HG03196 (cell line): ENCODE data around the gene PPP1R14D.

Experiments
- ATAC-seq: cut with Tn5 transposase; IDR thresholded peaks from one replicate; pipeline ENCODE4 v1.9.1; 2021; ENCODE audit not compliant: unreplicated experiment

PPP1R14D gene

DNA sequence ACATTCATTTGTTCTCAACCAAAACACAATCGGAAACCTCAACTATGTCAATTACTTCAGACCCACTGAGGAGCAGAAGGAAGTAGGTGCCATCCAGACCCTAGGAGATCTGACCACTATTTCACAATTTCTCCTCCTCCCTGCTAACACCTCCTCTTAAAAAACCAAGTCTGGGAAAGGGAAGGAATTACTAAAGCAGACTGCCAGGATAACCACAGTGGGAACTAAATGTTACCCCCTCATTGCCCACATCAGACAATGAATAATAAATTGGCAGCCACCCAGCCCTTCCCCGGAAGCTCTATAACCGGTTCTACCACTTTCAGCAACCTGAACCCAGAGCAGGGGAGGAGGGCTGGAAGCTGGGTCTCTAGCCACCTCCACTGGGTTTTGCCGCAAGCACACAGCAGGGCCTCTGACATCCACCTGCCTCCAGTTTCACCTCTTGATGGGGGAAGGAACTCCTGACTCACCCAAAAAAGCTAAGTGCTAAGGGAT, 41.1 kb downstream of the PPP1R14D start:
- ATAC-seq: no peak

- no peak for ATAC-seq
Observed at GRCh38 chr15:40785814-40786213, 42.7 kb downstream of the PPP1R14D start.

- ATAC-seq: no peak
Observed at GRCh38 chr15:40785164-40785563, 43.3 kb downstream of the PPP1R14D start.

DNA sequence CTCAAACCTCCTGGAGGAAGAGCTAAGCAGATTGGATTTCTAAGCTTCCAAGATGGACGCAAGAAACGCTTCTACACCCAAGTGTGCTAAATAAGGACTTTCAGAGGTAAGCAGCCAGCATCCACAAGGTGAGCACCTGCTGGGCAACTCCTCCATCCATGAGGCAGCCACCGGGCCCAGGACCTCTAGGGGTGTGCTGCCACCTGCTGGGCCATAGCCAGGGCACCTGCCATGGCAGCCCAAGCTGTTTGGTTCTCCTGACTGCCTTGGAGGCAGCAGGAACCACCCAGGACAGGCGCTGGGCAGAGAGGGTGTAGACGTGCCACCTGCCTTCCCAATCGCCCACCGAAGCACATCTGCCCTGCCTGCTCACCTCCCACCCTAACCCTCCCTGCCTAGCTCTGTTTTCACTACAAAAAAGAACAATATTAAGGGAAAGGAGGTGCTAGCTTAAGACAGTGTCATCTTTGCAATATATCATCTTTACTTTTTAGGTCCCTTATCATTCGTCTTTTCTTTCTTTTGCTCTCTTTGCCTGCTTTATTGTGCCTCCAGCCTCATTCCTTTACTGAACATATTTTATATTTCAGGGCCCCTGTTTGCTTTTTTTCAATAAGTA, 45.8 kb downstream of the PPP1R14D start:
- ATAC-seq: no peak

GRCh38 chr15:40776537-40777141, 51.9 kb downstream of the PPP1R14D start:
- no peak for ATAC-seq

DNA sequence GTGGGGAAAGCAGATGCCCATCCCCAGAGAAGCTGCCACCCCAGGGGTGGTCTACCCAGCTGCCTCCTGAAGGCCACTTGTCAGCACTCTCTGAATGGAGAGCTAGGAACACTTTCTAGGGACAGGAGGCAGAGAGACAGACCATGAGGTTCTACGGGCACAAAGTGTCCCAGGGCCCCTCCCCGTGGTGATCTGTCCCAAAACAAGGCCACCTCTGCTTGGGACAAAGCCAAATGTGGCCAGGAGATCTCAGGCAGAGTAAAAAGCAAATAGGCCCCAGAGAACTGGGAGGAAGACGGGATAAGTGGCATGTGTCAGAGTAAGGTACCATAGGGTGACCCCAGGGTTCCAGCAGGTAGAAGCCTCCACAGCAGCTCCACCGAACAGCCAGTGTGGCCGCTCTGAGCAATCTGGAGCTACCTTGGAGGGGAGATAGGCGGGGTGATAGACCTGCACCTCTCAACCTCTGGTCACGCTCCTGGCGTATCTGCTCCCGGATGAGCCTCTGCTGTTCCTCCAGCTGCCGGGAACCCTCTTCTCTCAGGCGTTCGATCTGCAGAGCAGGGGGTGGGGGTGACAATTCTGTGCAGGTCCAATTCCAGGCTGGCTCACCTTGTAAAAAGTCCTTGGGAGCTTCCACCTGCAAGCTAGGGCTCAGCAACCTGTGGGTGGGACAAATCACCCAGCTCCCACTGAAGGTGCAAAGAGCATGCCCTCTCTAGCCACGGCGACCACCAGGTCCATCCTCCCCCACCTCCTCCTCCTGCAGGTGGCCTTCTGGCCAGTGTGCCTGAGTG, 52.6 kb downstream of the PPP1R14D start:
- ATAC-seq: no peak

GRCh38 chr15:40775007-40775406, 53.5 kb downstream of the PPP1R14D start:
- no peak for ATAC-seq

GRCh38 chr15:40773902-40774301, 54.6 kb downstream of the PPP1R14D start:
- no peak for ATAC-seq

- ATAC-seq: no peak
Observed at GRCh38 chr15:40773496-40773895, 55.0 kb downstream of the PPP1R14D start.

DNA sequence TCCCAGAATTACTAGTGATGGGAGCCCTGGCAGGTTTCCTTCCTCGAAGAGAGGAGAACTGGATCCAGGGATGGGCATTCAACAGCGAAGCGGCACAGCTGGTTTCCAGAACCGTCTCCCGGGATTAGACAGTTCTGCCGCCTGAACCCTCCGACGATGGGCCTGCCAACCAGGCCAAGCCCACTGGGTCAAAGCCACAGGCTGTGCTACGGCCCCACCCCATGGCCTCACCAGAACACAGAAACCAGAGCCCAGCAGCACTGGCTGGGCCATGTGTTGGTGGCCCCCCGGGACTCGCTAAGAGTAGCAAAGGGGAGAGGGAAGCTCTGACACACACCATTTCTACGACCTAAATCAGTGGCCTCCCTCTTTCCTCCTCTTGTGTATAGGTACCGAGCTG, 56.5 kb downstream of the PPP1R14D start:
- no peak for ATAC-seq

DNA sequence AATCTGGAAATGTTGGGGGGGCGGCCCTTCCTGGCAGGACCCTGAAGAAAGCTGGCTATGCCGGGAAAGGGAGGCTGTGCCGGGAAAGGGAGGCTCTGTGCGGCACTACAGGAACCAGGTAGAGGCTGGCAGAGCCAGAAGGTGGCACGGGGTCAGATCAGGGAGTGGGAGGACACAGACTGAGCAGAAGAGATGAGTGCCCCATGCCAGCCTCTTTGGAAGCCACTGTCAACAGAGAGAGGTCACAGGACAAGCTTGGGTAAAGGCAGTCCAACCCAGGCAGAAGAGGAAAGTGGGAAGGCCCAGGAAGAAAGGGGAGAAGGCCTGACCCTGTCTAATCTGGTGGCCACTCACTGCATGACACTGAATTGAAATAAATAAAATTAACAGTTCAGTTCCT, 57.3 kb downstream of the PPP1R14D start:
- no peak for ATAC-seq

- no peak for ATAC-seq
Observed at GRCh38 chr15:40770147-40770721, 58.3 kb downstream of the PPP1R14D start.

- peak; percentile 38 for ATAC-seq
Observed at GRCh38 chr15:40769274-40770146, 59.0 kb downstream of the PPP1R14D start, which contains the start of gene C15orf62. C15orf62 (plus strand) TSS chr15:40769980; CDS start chr15:40770496, 516 bp downstream.

GRCh38 chr15:40768521-40769273, 59.8 kb downstream of the PPP1R14D start:
- no peak for ATAC-seq

DNA sequence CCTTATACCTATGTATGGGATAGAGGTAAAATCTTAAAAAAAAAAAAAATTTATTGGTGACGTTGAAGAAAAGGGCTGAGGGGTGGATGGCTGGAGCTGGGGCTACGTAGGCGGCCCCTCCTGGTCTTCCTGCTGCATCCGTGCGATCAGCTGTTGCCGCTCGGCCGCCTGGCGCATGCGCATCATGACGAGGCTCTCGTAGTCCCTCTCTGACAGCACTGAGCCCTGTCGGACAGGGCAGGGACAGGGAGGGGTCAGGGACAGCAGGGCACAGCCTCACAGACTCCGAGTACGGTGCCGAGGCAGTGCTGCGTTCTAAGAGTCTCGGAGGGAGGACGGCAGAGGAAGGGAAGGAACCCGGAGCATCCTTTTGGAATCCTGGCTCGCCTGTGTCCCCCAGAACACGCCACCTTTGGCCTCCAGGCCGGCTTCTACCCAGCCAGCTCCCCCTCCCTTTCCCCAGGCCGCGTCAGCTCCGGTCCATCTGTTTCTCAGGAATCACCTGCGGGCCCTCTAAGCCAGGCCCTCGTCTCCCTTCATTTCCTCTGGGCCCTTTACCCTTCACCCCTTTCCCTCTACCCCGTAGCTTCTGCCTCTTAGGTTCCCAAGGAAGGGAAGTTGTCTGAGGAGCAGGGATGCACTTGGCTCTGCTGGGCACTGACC, 60.5 kb downstream of the PPP1R14D start:
- no peak for ATAC-seq

GRCh38 chr15:40766906-40767837, 61.3 kb downstream of the PPP1R14D start:
- ATAC-seq: no peak

DNA sequence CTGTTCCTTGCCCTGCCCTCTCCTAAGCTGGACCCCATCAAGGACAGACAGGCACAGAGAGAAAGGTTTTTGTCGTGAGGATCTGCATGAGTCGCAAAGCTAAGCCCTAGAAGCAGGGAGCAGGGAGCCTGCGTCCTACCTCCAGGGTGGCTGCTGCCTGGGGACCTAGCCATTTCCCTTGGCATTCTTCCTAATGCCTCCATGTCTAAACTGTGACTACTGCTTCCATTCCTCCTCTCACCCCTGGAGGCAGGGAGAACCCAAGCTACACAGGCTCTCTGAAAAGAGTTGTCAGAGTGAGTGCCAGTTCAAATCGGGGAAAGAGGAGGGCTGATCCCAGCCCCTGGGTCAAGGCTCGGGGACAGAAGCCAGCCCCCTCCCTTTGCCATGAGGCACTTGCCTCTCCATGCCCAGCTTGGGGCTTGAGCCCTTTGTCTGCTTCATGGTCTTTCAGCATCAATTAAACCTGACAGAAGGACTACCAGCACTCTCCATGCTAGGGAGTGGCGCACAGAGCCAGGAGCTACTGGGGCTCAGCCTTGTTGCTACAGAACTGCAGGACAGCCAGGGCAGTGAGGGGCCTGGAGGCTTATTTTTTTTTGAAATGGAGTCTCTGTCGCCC, 62.2 kb downstream of the PPP1R14D start:
- no peak for ATAC-seq
